Measurements from ENCODE around the gene LGALS12. TPM values are rescaled to one million over a fixed set of nuclear protein-coding genes. Genes with fewer than 3 reads are reported as not detected.
A peak's percentile ranks its signal among the peaks of the same experiment; 100 is the strongest.

Gene LGALS12
- total RNA-seq, 1 experiment from 2014 or later, result 0.07 TPM

- Histone ChIP-seq H3K9me2 (replicated peaks; ENCODE audit: low read length) (no peaks in the 10 kb centered on the region), H3K4me1 (ENCODE audit: insufficient read depth, low read length) (peaks cover 62% of the 10 kb centered on the region), H2AFZ (ENCODE audit: low read length) (no peak overlapping the region), H3K27ac (ENCODE audit: low read length) (peak overlapping the region; percentile 93), H3K4me2 (ENCODE audit: low read length) (peak overlapping the region; percentile 45; the same call in 1 of the 2 replicates), H3F3A (ENCODE audit: low read length, unreplicated experiment) (peaks cover 3% of the 10 kb centered on the region), H3K9me3 (ENCODE audit: low read length) (no peaks in the 10 kb centered on the region), H3K4me3 (ENCODE audit: low read length) (no peak overlapping the region), H3K79me2 (ENCODE audit: low read length) (no peaks in the 10 kb centered on the region), H3K9ac (ENCODE audit: low read length) (peak overlapping the region; percentile 49), H3K27me3 (ENCODE audit: low read length) (no peaks in the 10 kb centered on the region), H4K20me1 (ENCODE audit: low read length) (no peaks in the 10 kb centered on the region), H3K36me3 (ENCODE audit: low read depth, low read length) (no peaks in the 10 kb centered on the region)
- DNase-seq (no peak), ATAC-seq (no peak)
- ChIA-PET POLR2A (ENCODE audit: unreplicated experiment) (interaction anchor here (0.6 kb wide), 2 partner anchors 20 to 51 kb away, joined by 4 to 9 read pairs; no protein-coding TSS in a partner anchor), CTCF (no interaction called here)
- intact Hi-C loops (cut with micrococcal nuclease), result no loop called here
- no TSS peak for BruUV-seq (replicated peaks)
- TF ChIP-seq EZH2phosphoT487 (IDR thresholded peaks at IDR 0.05; ENCODE audit: borderline replicate concordance, low read length), result no peak
- TF ChIP-seq EZH2 (IDR thresholded peaks at IDR 0.05; ENCODE audit: low read length, unreplicated experiment), result no peak
- TF ChIP-seq CTCF (conservative IDR thresholded peaks at IDR 0.05; ENCODE audit: low read depth, low read length), result no peak
Observed at GRCh38 chr11:63564056-63564774, 58.3 kb downstream of the LGALS12 start.

DNA sequence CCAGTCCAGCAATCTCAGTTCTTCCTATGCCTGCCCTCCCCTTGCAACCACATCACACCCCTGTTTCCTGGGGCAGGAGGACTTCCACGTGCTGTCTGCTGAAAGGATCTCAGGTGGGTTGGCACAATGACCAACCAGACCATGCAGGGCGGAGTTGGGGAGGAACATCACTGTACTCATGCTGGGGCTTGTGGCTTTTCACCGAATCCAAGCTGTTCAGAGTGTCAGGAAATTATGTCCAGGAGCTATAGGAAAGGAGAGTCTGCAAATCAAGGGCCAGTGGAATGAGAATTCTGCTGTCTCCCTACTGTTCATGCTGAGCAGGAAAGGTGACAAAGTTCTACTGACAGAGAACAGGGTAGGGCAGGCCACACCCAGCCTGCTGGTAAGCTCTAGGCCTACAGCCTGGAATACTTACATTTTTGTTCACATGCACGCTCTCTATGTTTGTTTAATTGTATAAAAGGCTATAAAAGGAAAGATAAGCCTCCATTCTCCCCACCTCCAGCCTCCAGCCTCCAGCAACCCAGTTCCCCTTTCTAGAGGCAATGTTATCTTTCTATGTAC is 59.0 kb downstream of the LGALS12 start:
- Histone ChIP-seq H3K27me3 (ENCODE audit: low read length) (no peaks in the 10 kb centered on the region), H4K20me1 (ENCODE audit: low read length) (no peaks in the 10 kb centered on the region), H2AFZ (ENCODE audit: low read length) (no peak overlapping the region), H3K4me2 (ENCODE audit: low read length) (peak overlapping the region; percentile 45), H3K9me2 (replicated peaks; ENCODE audit: low read length) (no peaks in the 10 kb centered on the region), H3K79me2 (ENCODE audit: low read length) (no peaks in the 10 kb centered on the region), H3K36me3 (ENCODE audit: low read depth, low read length) (no peaks in the 10 kb centered on the region), H3F3A (ENCODE audit: low read length, unreplicated experiment) (peaks cover 3% of the 10 kb centered on the region), H3K9ac (ENCODE audit: low read length) (peak overlapping the region; percentile 49), H3K9me3 (ENCODE audit: low read length) (no peaks in the 10 kb centered on the region), H3K4me3 (ENCODE audit: low read length) (no peak overlapping the region), H3K4me1 (ENCODE audit: insufficient read depth, low read length) (peaks cover 61% of the 10 kb centered on the region), H3K27ac (ENCODE audit: low read length) (peak overlapping the region; percentile 93)
- CTCF ChIA-PET, result no interaction called here
- intact Hi-C loops (cut with micrococcal nuclease), result loop anchor here (5.0 kb wide), 1 partner anchor 47 kb away; the partner anchor contains the start of gene PLAAT3
- ATAC-seq (peak; percentile 73), DNase-seq (peak; percentile 88)
- POLR2A ChIA-PET (ENCODE audit: unreplicated experiment), result interaction anchor here (0.6 kb wide), 2 partner anchors 19 to 51 kb away, joined by 4 to 9 read pairs; no protein-coding TSS in a partner anchor
- no peak for TF ChIP-seq EZH2 (IDR thresholded peaks at IDR 0.05; ENCODE audit: low read length, unreplicated experiment)
- no peak for TF ChIP-seq CTCF (conservative IDR thresholded peaks at IDR 0.05; ENCODE audit: low read depth, low read length)
- TF ChIP-seq EZH2phosphoT487 (IDR thresholded peaks at IDR 0.05; ENCODE audit: borderline replicate concordance, low read length), result no peak
- no TSS peak for BruUV-seq (replicated peaks)

Other genes starting within 250 kb of the LGALS12 start
- gene SLC22A9, start 136.3 kb upstream of the LGALS12 start, total RNA-seq (2014; rRNA removed), result not detected in 2 replicates
- not detected in 2 replicates for gene PLAAT5, start 14.9 kb upstream of the LGALS12 start, total RNA-seq (2014; rRNA removed)
- gene PLAAT4, start 30.7 kb downstream of the LGALS12 start, total RNA-seq (2014; rRNA removed), result 5.4 and 5.6 TPM in 2 replicates
- gene PLAAT2, start 57.3 kb downstream of the LGALS12 start, total RNA-seq (2014; rRNA removed), result 3.0 and 5.6 TPM in 2 replicates
- gene PLAAT3, start 108.3 kb downstream of the LGALS12 start, total RNA-seq (2014; rRNA removed), result 57.8 and 69.0 TPM in 2 replicates
- 47.2 and 51.0 TPM in 2 replicates for gene ATL3, start 165.3 kb downstream of the LGALS12 start, total RNA-seq (2014; rRNA removed)
- 100 and 133 TPM in 2 replicates for gene RTN3, start 175.4 kb downstream of the LGALS12 start, total RNA-seq (2014; rRNA removed)